Epithelial cell of proximal tubule (primary cell): ENCODE data around the gene SH3TC1. TPM values are rescaled to one million over a fixed set of nuclear protein-coding genes. Genes with fewer than 3 reads are reported as not detected.

Experiments used
- DNase-seq: peaks from one replicate; pipeline ENCODE4 v3.0.0-alpha.2; 2011; ENCODE audit warnings: low read depth
- H3K4me3 ChIP-seq: 2 replicates; pipeline ENCODE4 v1.5.1; 2011; ENCODE audit warnings: low read depth, mild to moderate bottlenecking, low read length
- CTCF ChIP-seq: conservative IDR thresholded peaks from 2 replicates; pipeline ENCODE4 v1.5.1; 2012; ENCODE audit warnings: low read depth, mild to moderate bottlenecking, low read length
- total RNA-seq: library from RNA; depleted of rRNA; stranded (reverse); fragments of >200 nt; gene quantifications from 2 replicates; pipeline ENCODE4 v1.2.3, GENCODE V29; 2015

The SH3TC1 gene
- total RNA-seq, 1 donor from 2014 or later = 8.6 TPM

GRCh38 chr4:8205241-8205707 lies 6.2 kb downstream of the SH3TC1 start:
- DNase-seq = no peak
- no peak for TF ChIP-seq CTCF
- H3K4me3 ChIP-seq = no peak overlapping the region

- TF ChIP-seq CTCF = no peak
- no peak overlapping the region for H3K4me3 ChIP-seq
- DNase-seq = no peak
Measured at GRCh38 chr4:8205749-8206611, 6.9 kb downstream of the SH3TC1 start.

- no peak for TF ChIP-seq CTCF
- H3K4me3 ChIP-seq = no peak overlapping the region
- no peak for DNase-seq
Measured at GRCh38 chr4:8207314-8207713, 8.2 kb downstream of the SH3TC1 start.

- DNase-seq = no peak
- no peak overlapping the region for H3K4me3 ChIP-seq
- no peak for TF ChIP-seq CTCF
Measured at GRCh38 chr4:8208565-8208964, 9.5 kb downstream of the SH3TC1 start.

GRCh38 chr4:8209181-8209874 lies 10.2 kb downstream of the SH3TC1 start:
- TF ChIP-seq CTCF = no peak
- no peak overlapping the region for H3K4me3 ChIP-seq
- DNase-seq = no peak

- no peak for DNase-seq
- H3K4me3 ChIP-seq = no peak overlapping the region
- no peak for TF ChIP-seq CTCF
Measured at GRCh38 chr4:8210010-8210409, 10.9 kb downstream of the SH3TC1 start.
